NCI-H1092 (cell line): ENCODE data around the gene MVB12B.
"Not testable (repeated sequence)": the region's sequence is repeated elsewhere in the genome, so short reads cannot be mapped to it uniquely, and the experiment has no call there.

Experiments used
- DNase-seq: peaks from one replicate; lab custom pipeline; 2025; lab: John Stamatoyannopoulos, UW

Gene MVB12B

GRCh38 chr9:126540398-126540797, 213.8 kb downstream of the MVB12B start:
- not testable (repeated sequence) for DNase-seq

- DNase-seq: no peak
Measured at GRCh38 chr9:126543490-126543889, 216.9 kb downstream of the MVB12B start.

GRCh38 chr9:126545106-126545505, 218.5 kb downstream of the MVB12B start:
- DNase-seq: no peak

GRCh38 chr9:126546036-126546435, 219.4 kb downstream of the MVB12B start:
- DNase-seq: no peak

- no peak for DNase-seq
Measured at GRCh38 chr9:126548312-126548711, 221.7 kb downstream of the MVB12B start.

GRCh38 chr9:126549246-126550006, 222.8 kb downstream of the MVB12B start:
- no peak for DNase-seq

GRCh38 chr9:126550891-126551351, 224.3 kb downstream of the MVB12B start:
- DNase-seq: no peak

- no peak for DNase-seq
Measured at GRCh38 chr9:126551812-126552211, 225.2 kb downstream of the MVB12B start.

GRCh38 chr9:126554292-126554691, 227.7 kb downstream of the MVB12B start:
- no peak for DNase-seq

GRCh38 chr9:126555421-126555820, 228.8 kb downstream of the MVB12B start:
- DNase-seq: not testable (repeated sequence)
